Bronchial epithelial cell (primary cell): ENCODE results near the gene NCR1. TPM values are rescaled to one million over a fixed set of nuclear protein-coding genes. Genes with fewer than 3 reads are reported as not detected.
"Not testable (repeated sequence)": the region's sequence is repeated elsewhere in the genome, so short reads cannot be mapped to it uniquely, and the experiment has no call there.

Source experiments
- DNase-seq: peaks from one replicate; pipeline ENCODE4 v3.0.0-alpha.2; 2010; ENCODE audit warnings: low read depth
- FAIRE-seq: peaks from 2 replicates; lab custom pipeline; 2011; peaks lifted over from hg19 to GRCh38; lab: Jason Lieb, UNC
- H3K27me3 ChIP-seq: 2 replicates; pipeline ENCODE4 v1.5.1; 2011; ENCODE audit warnings: low read length; ENCODE audit not compliant: control insufficient read depth, insufficient read depth
- H3K36me3 ChIP-seq: 2 replicates; pipeline ENCODE4 v1.5.1; 2011; ENCODE audit warnings: low read length; ENCODE audit not compliant: control insufficient read depth, insufficient read depth
- H3K4me3 ChIP-seq: 2 replicates; pipeline ENCODE4 v1.5.1; 2011; ENCODE audit warnings: mild to moderate bottlenecking, low read depth, low read length, control low read depth
- total RNA-seq: library from RNA; depleted of rRNA; stranded (reverse); fragments of >200 nt; gene quantifications from 2 replicates; pipeline ENCODE4 v1.2.1, GENCODE V29; 2014
- TF ChIP-seq, protein P1 (sequence below): IDR thresholded peaks from 2 replicates; pipeline ENCODE4 v1.5.1; 2011; ENCODE audit warnings: mild to moderate bottlenecking, moderate library complexity, low read length, control low read depth, inconsistent platforms; ENCODE audit not compliant: insufficient read depth, severe bottlenecking

Gene NCR1
- total RNA-seq, 1 donor from 2014 or later: not detected

DNA sequence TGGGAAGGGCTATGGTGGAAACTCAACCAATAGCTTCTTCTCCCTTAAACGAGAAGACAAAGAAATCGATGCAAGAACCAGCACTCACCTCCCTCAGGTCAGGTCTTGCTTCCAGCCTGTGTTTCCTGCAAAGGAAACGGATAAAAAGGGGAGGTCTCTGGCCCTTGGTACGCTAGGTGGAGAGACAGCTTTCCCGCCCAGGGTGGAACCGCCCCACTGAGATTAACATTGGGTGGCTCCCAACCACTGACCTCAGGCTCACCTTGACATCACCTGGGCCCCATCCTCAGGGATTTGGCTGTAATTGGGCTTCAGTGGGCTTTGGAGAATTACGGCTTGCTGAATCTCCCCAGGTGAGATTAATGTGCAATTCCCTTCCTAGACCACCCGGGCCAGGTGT, 41.4 kb downstream of the NCR1 start, which contains the start of gene NLRP7:
NLRP7 (minus strand) TSS at position 150 of the 400 bp plus-strand sequence.
- Histone ChIP-seq H3K27me3 (no peaks in the 10 kb centered on the region), H3K36me3 (no peaks in the 10 kb centered on the region), H3K4me3 (no peak within 1 kb of the TSS)
- DNase-seq (no peak), FAIRE-seq (no peak)
- TF ChIP-seq, protein P1, sequence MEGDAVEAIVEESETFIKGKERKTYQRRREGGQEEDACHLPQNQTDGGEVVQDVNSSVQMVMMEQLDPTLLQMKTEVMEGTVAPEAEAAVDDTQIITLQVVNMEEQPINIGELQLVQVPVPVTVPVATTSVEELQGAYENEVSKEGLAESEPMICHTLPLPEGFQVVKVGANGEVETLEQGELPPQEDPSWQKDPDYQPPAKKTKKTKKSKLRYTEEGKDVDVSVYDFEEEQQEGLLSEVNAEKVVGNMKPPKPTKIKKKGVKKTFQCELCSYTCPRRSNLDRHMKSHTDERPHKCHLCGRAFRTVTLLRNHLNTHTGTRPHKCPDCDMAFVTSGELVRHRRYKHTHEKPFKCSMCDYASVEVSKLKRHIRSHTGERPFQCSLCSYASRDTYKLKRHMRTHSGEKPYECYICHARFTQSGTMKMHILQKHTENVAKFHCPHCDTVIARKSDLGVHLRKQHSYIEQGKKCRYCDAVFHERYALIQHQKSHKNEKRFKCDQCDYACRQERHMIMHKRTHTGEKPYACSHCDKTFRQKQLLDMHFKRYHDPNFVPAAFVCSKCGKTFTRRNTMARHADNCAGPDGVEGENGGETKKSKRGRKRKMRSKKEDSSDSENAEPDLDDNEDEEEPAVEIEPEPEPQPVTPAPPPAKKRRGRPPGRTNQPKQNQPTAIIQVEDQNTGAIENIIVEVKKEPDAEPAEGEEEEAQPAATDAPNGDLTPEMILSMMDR: no peak

DNA sequence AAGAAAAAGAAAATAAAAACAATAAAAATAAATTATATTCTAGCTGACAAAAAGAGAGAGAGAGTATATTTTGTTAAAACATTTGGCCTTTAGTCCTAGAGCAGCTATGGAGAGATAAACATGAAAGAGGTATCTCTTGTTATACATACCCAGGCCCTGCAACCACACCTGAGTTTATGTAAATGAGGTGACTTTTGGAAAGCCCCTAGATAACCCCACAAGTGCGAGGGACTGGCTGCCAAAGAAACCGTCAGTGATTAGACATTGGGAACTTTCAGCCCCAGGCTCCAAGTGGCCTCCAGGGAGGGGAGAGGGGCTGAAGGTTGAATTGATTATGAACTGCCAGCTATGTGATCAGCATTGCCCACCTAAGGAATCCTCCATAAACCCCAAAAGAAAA, 43.5 kb downstream of the NCR1 start:
- DNase-seq (no peak), FAIRE-seq (no peak)
- no peak overlapping the region for H3K4me3 ChIP-seq
- TF ChIP-seq, protein P1: no peak
- H3K36me3 ChIP-seq: no peaks in the 10 kb centered on the region
- no peaks in the 10 kb centered on the region for H3K27me3 ChIP-seq

DNA sequence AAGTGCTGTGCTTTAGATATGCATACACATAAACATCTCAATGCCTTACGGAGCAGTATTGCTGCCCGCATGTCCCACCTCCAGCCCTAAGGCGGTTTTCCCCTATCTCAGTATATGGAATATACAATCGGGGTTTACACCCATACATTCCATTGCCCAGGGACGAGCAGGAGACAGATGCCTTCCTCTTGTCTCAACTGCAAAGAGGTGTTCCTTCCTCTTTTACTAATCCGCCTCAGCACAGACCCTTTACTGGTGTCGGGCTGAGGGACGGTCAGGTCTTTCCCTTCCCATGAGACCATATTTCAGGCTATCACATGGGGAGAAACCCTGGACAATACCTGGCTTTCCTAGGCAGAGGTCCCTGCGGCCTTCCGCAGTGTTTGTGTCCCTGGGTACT, 44.6 kb downstream of the NCR1 start:
- not testable (repeated sequence) for DNase-seq, H3K27me3 ChIP-seq, H3K4me3 ChIP-seq, H3K36me3 ChIP-seq, FAIRE-seq

DNA sequence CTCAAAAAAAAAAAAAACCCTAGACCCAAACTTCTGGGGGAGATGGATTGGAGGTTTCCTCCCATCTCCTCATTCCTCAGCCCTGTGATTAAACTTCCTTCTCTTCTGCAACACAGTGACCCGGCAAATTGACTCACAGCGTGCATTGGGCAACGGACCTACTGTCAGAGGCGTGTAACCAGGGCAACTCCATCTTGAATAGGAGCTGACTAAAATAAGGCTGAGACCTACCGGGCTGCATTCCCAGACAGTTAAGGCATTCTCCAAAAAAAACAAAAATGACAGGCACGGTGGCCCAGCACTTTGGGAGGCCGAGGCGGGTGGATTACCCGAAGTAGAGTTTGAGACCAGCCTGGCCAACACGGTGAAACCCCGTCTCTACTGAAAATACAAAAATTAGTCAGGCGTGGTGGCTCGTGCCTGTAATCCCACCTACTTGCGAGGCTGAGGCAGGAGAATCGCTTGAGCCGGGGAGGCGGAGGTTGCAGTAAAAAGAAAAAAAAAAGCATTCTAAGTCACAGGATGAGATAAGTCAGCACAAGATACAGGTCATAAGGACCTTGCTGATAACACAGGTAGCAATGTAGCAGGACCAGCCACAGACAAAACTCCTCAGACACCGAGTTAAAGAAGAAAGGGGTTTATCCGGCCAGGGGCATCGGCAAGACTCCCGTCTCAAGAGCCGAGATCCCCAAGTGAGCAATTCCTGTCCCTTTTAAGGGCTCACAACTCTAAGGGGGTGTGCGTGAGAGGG, 46.8 kb downstream of the NCR1 start:
- Histone ChIP-seq H3K4me3 (no peak overlapping the region), H3K36me3 (no peaks in the 10 kb centered on the region), H3K27me3 (no peaks in the 10 kb centered on the region)
- DNase-seq (peak; percentile 26), FAIRE-seq (no peak)
- TF ChIP-seq, protein P1: no peak

DNA sequence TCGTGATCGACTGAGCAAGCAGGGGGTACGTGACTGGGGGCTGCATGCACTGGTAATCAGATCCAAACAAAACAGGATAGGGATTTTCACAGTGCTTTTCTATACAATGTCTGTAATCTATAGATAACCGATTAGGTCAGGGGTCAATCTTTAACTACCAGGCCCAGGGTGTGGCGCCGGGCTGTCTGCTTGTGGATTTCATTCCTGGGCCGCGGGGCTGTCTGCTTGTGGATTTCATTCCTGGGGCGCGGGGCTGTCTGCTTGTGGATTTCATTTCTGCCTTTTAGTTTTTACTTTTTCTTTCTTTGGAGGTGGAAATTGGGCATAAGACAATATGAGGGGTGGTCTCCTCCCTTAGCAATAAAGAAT, 47.4 kb downstream of the NCR1 start:
- FAIRE-seq, H3K36me3 ChIP-seq, H3K4me3 ChIP-seq, DNase-seq, H3K27me3 ChIP-seq: not testable (repeated sequence)

DNA sequence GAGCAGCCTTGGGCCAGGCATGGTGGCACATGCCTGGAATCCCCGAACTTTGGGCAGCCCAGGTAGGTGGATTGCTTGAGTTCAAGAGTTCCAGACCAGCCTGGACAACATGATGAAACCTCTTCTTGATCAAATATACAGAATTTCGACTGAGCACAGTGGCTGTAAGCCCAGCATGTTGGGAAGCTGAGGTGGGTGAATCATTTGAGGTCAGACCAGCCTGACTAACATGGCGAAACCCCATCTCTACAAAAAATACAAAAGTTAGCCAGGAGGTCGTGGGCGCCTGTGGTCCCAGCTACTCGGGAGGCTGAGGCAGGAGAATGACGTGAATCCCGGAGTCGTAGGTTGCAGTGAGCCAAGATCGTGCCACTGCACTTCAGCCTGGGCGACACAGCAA, 49.4 kb downstream of the NCR1 start:
- H3K36me3 ChIP-seq: no peaks in the 10 kb centered on the region
- FAIRE-seq: no peak
- H3K4me3 ChIP-seq: no peak overlapping the region
- no peaks in the 10 kb centered on the region for H3K27me3 ChIP-seq
- DNase-seq: no peak
- TF ChIP-seq, protein P1: no peak

DNA sequence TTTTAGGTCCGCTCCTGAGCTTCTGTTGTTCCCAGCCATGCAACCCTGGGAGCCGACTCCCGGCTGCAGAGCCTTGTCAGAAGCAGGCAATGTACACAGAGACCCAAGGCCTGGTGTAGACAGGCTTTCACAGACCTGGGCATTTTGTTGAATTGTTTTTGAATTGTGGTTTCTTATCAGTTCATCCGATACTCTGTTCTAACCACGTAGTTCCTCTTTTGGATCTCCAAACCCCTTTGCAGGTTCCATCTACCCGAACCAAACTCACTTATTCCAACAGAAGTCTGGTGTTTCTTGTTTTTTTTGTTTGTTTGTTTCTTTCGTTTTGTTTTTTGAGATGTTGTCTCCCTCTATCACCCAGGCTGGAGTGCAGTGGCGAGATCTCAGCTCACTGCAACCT, 53.9 kb downstream of the NCR1 start:
- Histone ChIP-seq H3K36me3 (no peaks in the 10 kb centered on the region), H3K4me3 (no peak overlapping the region), H3K27me3 (no peaks in the 10 kb centered on the region)
- no peak for DNase-seq
- FAIRE-seq: no peak
- TF ChIP-seq, protein P1: no peak
